Iris pigment epithelial cell (primary cell): ENCODE measurements around the gene ZSCAN5A.
"Not testable (repeated sequence)": the region's sequence is repeated elsewhere in the genome, so short reads cannot be mapped to it uniquely, and the experiment has no call there.

Source experiments
- DNase-seq: peaks from one replicate; pipeline ENCODE4 v3.0.0-alpha.2; 2011; ENCODE audit warnings: low read depth

Gene ZSCAN5A

DNA sequence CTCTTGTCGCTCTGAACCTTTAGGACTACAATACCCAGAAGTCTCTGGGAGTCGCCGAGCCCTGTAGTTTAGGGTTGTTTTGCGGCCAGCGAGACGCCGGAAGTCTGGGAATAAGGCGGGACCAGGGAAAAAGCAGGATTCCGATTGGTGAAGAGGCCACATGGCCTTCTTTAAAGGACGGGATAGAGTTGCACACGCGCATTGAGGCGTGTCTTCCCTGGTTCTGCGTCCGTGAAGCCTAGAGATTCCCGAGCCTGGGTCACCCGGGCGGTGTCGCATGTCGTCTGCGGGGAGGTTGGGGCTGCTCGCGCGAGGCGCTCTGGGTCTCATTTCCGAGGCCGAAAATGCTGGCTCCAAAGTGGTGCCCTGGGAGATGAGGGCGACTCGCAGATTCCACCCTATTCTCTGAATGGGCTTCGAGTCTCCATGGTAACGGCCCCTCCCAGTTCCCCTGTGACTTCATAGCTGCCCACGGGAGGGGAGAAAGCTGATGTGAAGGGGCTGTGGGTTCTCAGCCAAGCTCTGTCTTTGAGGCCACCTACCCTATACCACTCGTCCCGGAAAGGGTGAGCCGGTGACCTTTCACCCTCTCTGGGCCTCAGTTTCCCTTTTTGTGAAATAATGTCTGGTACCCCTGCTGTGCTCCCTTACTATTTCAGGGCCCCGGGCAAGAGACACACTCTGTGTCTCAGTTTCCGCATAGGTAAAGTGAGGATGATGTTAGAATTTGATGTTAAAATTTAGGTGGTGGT, 614 bp upstream of the ZSCAN5A start:
- DNase-seq: peak; percentile 98

DNA sequence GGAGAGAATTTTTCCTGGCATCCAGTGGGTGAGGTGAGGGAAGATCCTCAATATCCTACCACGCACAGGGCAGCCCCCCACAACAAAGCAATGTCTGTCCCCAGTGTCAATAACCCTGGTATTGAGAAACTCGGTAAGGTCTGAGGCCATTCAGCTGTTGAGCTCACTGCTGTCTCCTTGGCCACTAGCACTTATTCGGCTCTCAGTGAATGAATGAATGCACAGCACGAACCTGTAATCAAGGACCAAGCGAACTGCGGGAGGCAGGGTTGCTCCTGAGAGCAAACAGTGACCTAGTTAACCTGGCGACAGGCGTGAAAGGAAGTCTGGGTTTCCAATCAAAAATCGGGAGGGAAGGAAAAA, 640 bp downstream of the ZSCAN5A start:
- peak; percentile 31 for DNase-seq

DNA sequence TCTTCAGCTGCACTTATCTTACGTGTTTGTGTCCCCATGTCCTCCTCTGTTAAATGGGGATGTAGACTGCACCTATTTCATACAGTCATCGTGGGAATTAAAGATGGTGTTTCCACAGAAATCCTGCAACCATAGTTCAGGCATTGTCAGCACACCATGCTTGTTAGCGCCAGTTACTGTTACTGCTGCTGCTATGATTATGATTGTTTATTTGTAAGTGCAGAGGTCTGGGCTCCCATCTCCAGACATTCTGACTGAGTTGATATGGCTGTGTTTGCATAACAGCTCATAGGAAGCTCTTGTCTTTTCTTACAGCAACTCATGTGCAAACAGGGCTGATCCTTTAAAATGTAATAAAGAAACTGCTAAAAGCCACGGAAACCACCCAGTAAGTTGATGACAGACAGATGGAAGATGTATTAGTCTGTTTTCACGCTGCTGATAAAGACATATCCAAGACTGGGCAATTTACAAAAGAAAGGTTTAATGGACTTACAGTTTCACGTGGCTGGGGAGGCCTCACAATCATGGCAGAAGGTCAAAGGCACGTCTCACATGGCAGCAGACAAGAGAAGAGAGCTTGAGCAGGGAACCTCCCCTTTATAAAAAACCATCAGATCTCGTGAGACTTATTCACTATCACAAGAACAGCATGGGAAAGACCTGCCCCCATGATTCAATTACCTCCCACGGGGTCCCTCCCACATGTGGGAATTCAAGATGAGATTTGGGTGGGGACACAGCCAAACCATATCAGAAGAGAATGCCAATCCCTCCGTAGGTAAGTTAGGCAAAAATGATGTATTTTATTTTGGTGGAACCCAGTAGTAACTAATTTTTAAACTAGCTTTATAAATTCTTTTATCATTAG, 1.6 kb downstream of the ZSCAN5A start:
- DNase-seq: no peak

DNA sequence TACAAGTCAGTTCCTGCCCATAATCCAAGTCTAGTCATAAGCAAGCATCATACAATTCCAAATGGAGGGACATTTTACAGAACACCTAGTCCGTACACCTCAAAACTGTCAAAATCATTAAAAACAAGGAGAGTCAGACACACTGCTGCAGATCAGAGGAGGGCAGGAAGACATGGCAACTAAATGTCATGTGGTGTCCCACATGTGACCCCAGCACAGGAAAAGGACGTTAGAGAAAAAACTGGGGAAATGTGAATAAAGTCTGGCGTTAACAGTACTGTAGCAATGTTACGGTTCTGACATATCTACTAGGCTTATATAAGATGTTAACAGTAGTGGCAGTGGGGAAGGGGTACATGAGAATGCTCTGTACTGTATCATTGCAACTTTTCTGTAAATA, 2.3 kb downstream of the ZSCAN5A start:
- DNase-seq: no peak

DNA sequence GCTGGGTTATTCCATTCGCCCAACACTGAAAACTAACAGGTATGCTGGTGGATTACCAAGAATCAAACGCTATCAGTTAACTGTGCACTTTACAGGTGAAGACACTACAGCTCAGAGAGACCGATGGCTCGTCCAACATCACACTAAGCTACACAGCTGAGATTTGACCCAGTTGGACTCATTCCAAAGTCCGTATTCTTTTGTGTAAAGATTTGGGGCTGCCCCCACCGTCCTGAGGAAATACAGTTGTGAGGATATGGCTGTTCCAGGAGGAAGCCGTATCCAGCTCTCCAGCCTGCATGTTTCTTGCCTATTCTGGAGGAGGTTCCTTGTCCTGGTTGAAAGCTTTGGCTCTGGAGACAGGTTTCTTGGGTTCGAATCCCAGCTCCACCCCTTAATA, 4.2 kb downstream of the ZSCAN5A start:
- no peak for DNase-seq

DNA sequence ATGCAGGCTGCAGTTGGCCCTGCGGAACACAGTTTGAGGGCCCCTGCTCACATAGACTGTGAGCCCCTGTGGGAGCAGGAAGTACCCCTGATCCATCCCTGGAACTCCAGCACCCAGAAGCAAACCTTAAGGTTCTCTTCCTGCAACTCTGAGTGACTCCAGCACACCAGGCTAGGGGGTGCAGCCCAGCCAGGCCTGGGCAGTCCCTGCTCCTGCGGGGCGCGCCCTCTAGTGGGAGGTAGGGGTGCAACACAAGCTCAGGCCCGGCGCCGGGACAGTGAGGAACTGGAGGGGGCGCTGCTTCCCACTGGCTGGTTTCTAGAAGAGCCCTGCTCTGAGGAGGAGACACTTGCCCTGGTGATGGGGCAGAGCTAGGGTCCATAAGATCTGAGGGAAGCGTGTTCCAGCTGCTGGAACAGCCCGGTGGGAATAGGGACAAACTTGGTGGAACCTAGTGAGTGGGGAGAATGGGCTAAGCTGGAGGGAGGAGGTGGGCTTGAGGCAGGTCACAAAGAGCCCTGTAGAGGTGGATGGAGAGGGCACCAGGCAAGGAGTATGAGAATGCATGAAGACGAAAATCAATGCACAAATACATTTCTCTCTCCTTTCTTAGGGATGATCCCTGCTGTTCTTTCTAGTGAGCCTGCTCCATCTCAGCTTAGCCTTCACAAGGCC, 5.0 kb downstream of the ZSCAN5A start:
- peak; percentile 52 for DNase-seq

DNA sequence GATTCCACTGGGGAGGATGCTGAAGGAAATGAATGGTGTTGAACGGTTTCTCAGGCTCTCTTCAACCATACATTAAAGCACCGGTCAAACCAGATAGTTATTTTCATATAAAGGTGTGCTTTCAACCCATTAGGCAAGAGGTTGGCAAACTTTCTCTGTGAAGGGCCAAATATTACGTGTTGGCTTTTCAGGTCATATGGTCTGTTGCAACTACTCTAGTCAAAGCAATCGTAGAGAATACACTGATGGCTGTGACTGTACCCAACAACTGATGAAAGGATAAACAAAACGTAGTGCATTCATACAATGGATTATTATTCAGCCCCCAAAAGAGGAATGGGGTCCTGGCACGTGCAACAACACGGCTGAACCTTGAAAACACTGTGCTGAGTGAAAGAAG, 5.8 kb downstream of the ZSCAN5A start:
- DNase-seq: no peak

DNA sequence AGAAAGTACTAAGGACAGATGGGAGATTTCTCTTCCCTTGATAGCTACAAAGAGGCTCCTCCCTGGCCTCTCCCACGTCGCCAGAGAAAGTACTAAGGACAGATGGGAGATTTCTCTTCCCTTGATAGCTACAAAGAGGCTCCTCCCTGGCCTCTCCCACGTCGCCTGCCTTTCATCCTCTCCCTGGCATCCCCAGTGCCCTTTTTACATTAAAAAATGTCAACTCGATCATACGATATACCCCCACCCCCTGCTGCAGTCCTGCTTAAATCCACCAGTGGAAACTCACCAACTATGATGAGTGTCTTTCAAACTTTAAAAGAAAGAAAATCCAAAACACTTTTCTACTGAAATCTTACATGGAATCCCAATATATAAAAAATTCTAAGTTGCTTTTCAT, 7.6 kb downstream of the ZSCAN5A start:
- not testable (repeated sequence) for DNase-seq

DNA sequence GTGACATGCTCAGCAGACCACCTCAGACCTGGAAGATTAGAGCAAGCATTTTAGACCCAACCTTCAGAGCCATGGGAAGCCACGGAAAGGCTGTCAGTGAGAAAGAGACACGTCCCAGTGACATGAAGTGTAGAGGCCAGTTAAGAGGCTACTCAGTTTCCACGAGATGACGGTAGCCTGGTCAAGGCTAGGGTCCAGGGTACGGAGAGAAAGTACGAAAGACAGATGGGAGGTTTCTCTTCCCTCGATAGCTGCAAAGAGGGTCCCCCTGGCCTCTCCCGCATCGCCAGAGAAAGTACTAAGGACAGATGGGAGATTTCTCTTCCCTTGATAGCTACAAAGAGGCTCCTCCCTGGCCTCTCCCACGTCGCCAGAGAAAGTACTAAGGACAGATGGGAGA, 8.6 kb downstream of the ZSCAN5A start:
- no peak for DNase-seq

DNA sequence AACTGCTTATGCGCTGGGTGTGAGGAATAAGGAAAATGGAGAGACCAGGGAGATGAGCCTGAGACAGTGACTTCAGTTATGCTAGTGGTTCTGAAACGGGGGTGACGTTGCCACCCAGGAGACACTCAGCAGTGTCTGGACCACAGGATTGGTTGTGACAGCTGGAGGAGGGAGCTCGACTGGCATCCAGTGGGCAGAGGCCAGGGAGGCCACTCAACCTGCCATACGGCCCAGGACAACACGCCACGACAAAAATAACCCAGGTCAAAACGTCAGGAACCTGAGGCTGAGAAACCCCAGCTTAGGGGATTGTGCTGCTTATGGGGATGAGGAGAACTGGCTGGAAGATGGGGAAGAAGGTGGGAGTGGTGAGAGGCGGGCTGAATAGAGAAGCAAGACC, 10.4 kb downstream of the ZSCAN5A start:
- DNase-seq: no peak

DNA sequence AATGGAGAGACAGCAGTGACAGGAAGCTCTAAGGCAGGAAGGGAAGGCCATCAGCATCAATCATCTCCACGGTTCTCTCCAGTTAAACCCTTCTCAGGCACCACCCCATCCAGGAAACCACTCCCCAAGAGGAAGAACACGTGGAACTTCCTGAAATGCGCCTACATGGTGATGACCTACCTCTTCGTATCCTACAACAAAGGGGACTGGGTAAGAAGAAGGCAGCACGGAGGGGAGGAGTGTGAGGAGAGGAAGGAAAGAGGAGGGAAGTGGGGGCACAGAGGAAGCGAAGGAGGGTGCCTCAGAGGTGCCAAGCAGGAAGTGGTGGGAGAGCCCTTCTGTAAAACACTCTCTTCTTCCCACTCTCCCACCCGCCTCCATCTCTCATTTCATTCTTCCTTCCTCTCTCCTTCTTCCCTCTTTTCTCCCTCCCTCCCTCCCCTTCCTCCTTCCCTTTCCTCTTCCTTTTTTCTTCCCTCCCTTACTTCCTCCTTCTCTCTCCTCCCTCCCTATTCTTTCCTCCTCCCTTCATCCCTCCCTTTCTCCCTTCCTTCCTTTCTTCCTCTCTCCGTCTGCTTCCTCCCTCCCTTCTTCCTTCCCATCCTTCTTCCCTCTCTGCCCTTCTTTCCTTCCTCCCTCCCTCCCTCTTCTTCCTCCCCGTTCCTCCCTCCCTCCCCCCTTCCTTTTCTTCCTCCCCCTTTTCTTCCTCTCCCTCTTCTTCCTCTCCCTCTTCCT, 12.6 kb downstream of the ZSCAN5A start:
- no peak for DNase-seq

DNA sequence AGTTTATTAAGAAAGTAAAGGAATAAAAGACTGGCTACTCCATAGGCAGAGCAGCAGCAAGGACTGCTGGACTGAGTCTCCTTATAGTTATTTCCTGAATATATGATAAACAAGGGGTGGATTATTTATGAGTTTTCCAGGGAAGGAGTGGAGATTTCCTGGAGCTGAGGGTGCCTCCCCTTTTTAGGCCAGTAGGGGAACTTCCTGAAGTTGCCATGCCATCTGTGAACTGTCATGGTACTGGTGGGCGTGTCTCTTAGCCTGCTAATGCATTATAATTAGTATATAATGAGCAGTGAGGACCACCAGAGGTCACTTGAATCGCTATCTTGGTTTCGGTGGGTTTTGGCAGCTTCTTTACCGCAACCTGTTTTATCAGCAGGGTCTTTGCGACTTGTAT, 13.5 kb downstream of the ZSCAN5A start:
- DNase-seq: no peak

DNA sequence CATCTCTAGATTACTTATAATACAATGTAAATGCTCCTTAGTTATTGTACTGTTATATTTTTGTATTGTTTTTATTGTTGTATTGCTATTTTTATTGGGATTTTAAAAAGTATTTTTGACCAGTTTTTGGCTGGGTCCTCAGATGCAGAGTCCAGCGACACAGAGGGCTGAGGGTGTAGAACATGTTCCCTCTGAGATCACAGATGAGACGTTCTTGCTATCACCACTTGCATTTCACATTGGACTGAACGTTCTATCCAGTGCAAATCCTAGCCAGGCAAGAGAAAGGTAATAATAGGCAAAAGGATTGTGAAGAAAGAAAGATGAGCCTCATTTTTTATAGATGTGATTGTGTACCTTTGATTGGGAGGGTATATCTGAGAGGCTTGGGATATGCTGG, 15.0 kb downstream of the ZSCAN5A start:
- no peak for DNase-seq

DNA sequence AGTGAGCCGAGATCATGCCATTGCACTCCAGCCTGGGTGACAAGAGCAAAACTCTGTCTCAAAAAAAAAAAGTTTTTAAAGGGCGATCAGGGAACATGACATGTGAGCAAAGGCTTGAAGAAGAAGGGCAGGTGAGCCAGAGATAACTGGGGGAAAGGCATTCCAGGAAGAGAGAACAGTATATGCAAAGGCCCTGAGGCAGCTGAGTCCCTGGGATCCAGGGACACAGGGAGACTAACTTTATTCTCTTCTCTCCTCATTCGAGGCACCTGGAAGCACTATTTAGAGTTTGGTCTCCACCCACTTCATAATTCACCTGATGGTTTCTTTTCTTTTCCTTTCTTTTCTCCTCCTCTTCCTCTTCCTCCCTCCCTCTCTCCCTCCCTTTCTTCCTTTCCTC, 17.6 kb downstream of the ZSCAN5A start:
- DNase-seq: no peak

DNA sequence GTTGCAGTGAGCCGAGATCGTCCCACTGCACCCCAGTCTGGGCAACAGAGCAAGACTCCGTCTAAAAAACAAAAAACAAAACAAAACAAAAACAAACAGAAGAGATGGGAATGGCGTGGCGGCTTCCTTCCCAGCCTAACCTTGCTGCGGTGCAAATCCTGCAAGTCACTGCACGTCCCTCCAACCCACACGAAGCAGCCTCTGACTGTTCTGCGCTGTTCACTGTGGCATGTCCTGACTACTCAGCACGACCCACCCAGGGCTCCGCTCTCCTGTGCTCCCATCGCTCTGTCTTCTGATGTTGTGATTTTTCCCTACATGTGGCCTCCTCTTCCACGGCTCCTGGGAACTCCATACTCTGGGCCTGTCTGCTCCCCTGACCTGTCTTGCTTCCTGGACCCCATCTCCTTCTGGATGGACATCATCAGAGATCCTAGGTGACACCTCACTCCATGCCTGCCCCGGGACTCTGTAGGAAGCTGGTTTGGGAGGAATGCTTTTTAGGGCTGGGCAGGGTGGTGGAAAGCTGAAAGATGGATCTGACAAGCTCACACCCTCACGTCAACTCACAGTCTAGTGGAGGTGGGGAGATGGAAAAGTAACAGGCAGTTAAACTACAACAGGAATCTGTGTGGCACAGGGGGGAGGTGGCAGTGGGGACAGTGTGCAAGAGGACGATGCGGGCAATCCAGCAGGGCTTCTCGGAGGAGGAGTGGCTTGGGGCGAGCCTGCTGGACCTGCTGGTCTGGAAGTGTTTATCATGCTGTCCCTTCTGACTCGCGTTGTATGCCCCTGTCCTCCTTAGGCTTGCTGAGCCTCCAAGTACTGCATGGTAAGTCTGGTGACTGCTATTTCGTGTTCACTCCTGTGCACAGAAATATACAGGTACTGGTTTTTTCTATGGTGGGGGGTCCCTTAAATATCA, 18.8 kb downstream of the ZSCAN5A start:
- DNase-seq: no peak

DNA sequence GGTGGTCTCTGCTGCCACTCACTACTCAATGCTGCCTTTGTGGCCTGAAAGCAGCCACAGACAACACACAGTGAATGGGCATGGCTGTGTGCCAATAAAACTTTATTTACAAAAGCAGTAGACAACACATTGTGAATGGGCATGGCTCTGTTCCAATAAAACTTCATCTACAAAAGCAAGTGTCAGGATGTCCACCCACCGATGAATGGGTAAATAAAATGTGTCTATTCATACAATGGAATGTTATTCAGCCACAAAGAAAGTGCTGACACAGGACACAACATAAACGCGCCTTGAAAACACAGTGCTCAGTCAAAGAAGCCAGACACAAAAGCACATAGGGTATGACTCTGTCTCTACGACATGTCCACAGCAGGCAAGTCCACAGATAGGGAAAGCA, 20.1 kb downstream of the ZSCAN5A start:
- peak; percentile 25 for DNase-seq

DNA sequence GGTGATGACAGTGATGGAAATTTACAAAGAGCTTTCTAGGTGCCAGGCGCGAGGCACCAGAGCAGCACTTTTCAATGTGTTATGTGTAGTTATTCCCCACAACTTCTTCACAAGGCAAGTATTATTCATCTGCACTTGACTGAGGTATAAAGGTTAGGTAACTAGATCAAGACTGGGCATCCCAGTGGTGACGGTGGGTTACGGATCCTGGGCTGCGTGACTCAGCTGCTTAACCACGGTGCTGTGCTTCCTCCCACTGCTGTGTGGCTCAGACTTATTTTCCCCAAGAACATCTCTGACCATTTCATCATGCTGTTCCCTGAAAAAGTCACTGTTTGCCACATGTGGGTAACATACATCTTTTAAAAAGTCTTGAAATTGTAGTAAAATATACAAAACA, 22.8 kb downstream of the ZSCAN5A start:
- DNase-seq: peak; percentile 11

DNA sequence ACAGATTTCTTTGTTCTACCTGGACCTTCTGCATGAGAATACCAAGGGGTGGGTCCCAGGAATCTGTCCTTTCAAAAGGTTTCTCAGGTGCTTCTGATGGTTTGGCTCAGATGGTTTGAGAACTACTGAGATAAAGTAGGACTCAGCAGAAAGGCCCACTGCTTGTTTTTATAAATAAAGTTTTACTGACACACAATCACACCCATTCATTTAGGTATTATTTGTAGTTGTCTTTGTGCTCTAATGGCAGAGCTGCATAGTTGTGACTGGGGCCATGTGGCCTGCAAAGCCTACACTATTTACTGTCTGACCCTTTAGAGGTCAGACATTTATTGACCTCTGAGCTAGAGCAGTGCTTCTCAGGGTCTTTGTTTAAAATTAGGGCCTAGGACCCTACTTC, 24.5 kb downstream of the ZSCAN5A start:
- no peak for DNase-seq

DNA sequence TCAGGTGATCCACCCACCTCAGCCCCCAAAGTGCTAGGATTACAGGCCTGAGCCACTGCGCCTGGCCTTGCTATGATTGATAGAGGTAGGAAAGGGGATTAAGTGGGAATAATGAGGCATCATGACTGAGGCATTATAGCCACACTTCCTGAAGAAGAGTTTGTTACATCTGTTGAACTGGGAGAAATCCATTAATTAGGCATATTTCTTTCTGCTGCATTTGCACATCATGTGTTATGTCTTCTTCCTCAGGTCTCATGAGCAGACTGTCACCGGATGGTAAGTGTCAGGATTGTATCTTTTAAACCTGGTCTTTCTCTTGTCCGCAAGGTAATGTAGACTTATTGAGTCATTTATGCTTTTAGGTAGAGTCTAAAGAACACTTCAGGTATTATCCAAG, 29.9 kb downstream of the ZSCAN5A start:
- no peak for DNase-seq

DNA sequence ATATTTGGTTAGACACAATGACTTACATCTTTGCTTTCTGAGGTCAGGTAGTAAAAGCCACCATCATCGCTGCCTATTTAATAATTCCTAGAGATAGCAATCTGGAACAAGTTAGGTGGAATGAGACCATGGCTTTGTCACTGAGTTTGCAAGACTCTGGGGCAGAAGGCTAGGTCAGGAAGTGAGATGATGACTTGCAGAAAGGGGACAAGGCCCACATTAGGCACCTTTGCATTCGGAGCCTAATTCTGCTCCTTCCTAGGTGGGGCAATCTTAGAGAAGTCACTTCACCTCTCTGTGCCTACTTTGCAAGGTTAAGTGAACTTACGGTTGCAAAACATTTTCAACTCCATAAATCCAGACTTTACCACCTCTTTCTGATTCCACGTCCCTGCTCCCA, 31.8 kb downstream of the ZSCAN5A start:
- no peak for DNase-seq

DNA sequence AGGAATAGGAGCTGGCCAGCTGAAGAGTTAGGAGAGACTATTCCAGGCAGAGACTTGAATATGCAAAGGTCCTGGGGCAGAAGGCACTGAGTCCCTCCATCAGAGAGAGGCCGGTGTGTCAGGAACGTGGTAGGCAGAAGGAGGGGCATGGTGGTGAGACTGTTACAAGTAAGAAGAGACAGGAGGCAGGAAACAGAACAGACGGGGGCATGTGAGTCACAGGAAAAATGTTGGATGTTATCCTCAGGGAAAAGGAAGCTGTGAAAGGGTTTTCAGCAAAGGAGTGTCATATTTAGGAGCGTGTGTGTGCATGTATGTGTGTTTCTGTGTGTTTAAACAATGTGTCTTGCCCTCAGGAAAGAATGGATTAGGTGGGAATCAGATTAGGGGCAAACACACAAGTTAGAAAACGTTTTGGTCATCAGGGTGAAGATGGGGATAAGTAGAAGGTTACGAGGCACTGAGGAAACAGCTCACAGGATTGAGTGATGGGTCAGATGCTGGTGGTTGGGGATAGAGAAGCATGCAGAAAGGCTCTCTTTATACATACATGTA, 41.0 kb downstream of the ZSCAN5A start:
- peak; percentile 31 for DNase-seq
